Activated naive CD4-positive, alpha-beta T cell treated with anti-CD3 and anti-CD28 coated beads, Interleukin-2, amount 50 U/mL, for 24 hours (primary cell): ENCODE data around the gene RAB15.

ENCODE experiments used
- H3K27ac Mint-ChIP-seq: one replicate; pipeline ENCODE4 v1.8.0; 2021; ENCODE audit warnings: mild to moderate bottlenecking, mixed read lengths
- H3K27me3 Mint-ChIP-seq: one replicate; pipeline ENCODE4 v1.8.0; 2021; ENCODE audit warnings: mixed read lengths
- H3K36me3 Mint-ChIP-seq: one replicate; pipeline ENCODE4 v1.8.0; 2021; ENCODE audit warnings: mixed read lengths
- H3K4me1 Mint-ChIP-seq: one replicate; pipeline ENCODE4 v1.8.0; 2021; ENCODE audit warnings: mixed read lengths
- H3K4me3 Mint-ChIP-seq: one replicate; pipeline ENCODE4 v1.8.0; 2021; ENCODE audit warnings: mild to moderate bottlenecking, mixed read lengths
- H3K9me3 Mint-ChIP-seq: one replicate; pipeline ENCODE4 v1.8.0; 2021; ENCODE audit warnings: mixed read lengths

Gene RAB15

DNA sequence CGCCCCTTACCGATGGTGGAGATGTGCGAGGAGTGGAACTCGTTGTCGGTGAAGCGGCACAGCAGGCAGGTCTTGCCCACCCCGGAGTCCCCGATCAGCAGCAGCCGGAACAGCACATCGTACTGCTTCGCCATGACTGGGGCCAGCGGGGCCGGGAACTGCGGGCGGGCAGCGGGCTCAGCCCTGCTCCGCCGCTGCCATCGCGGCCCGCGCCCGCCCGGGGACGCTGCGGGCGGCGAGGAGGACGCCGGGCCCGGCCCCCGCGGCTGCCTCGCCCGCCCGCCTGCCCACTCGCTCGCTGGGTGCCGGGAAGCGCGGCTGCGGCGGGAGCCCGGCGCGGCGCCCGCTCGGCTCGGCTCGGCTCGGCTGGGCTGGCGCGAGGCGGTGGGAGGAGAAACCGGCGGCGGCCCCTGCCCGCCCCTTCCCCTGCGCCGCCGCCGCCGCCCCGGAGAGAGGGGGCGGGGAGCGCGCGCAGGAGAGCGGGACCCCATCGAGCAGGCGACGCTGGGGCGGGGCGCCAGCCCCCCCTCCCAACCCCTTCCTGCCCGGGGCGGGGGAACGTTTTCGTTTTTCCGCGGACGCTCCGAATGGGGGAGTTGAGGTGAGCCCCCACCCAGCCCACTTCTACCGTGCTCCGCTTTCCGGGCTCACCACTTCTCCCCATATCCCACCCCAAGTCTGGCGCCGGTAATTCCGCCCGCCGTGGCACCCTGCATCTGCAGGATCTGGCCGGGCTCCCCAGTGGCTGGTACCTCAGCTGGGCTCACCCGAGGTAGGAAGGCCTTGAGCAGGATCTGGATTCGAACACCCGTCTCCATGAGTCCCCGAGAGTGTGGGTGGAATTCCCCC, at the start of gene RAB15:
Gene RAB15 (minus strand): TSS at position 394 of the 849 bp plus-strand sequence. CDS start 260 bp downstream, at position 134.
- Mint-ChIP-seq H3K4me3 (peak within 1 kb of the TSS; percentile 84), H3K27ac (peak within 1 kb of the TSS; percentile 59), H3K27me3 (no peaks in the 10 kb centered on the region), H3K4me1 (peaks cover 18% of the 10 kb centered on the region), H3K36me3 (no peaks in the 10 kb centered on the region), H3K9me3 (no peaks in the 10 kb centered on the region)

DNA sequence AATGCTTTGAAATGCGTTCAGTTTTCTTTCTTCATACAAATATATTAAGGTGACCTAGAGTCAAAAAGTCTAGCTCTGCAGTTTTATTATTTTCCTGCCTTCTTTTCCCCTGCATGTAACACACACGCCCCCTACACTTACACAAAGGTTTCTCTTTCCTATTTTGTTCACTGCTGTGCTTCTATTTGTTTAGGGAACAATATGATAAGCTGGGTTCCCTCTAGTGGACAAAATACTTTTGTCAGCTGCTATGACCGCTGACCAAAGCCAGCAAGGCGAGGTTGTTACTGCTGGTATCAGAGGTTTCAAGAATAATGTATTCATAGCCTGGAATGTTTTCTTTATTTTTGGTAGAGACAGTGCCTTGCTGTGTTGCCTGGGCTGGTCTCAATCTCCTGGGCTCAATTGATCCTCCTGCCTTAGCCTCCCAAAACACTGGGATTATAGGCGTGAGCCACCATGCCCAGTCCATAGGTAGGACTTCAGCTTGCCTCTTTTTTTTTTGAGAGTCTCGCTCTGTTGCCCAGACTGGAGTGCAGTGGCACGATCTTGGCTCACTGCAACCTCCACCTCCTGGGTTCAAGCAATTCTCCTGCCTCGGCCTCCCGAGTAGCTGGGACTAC, 47.9 kb upstream of the RAB15 start:
- Mint-ChIP-seq H3K36me3 (peaks cover 3% of the 10 kb centered on the region), H3K4me1 (no peaks in the 10 kb centered on the region), H3K27me3 (no peaks in the 10 kb centered on the region), H3K4me3 (no peak overlapping the region), H3K9me3 (no peaks in the 10 kb centered on the region), H3K27ac (no peak overlapping the region)

DNA sequence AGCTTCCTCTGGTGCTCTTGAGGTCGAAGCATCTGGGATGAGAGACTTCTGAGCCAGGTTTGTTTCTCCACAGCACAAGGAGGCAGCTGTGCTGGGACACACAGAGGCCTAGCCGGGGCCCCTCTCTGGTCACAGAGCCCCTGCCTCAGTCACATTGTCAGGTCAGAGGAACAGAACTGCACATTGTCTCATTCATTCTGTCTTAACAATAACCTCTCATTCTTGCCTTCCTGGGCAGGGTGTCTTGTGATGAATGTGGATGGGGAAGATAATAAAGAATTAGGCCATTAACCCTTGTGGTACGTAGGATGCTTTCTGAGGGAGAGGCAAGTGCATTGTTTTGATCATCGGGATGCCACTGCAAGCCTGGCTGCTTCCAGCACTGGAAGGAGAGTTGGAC, 44.3 kb upstream of the RAB15 start:
- no peak overlapping the region for H3K27ac Mint-ChIP-seq
- peaks cover 6% of the 10 kb centered on the region for H3K36me3 Mint-ChIP-seq
- H3K4me1 Mint-ChIP-seq = no peaks in the 10 kb centered on the region
- H3K4me3 Mint-ChIP-seq = no peak overlapping the region
- no peaks in the 10 kb centered on the region for H3K9me3 Mint-ChIP-seq
- H3K27me3 Mint-ChIP-seq = no peaks in the 10 kb centered on the region

GRCh38 chr14:65015391-65015790, 43.3 kb upstream of the RAB15 start:
- H3K27me3 Mint-ChIP-seq = no peaks in the 10 kb centered on the region
- H3K36me3 Mint-ChIP-seq = peaks cover 6% of the 10 kb centered on the region
- no peaks in the 10 kb centered on the region for H3K4me1 Mint-ChIP-seq
- no peak overlapping the region for H3K4me3 Mint-ChIP-seq
- no peaks in the 10 kb centered on the region for H3K9me3 Mint-ChIP-seq
- H3K27ac Mint-ChIP-seq = no peak overlapping the region

DNA sequence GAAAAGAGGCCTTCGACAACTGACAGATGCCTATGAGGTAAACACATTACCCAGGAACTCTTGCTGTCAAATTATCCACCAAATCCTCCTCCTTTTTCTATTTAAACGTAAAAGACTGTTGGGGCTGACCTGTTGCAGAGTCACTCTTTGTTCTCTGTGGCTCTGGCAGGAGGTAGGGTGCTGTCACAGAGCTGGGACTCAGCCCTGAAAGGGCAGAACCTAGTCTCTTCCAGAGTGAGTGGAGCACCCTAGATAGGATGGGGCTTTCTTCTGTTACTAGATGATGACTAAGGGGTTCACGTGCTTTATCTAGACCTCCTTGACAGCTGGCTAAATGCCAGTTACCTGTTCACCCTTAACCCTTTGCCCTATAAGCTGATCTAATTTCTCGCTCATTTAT, 40.2 kb upstream of the RAB15 start:
- H3K9me3 Mint-ChIP-seq = no peaks in the 10 kb centered on the region
- no peaks in the 10 kb centered on the region for H3K4me1 Mint-ChIP-seq
- H3K27ac Mint-ChIP-seq = no peak overlapping the region
- H3K4me3 Mint-ChIP-seq = no peak overlapping the region
- no peaks in the 10 kb centered on the region for H3K27me3 Mint-ChIP-seq
- peaks cover 10% of the 10 kb centered on the region for H3K36me3 Mint-ChIP-seq

DNA sequence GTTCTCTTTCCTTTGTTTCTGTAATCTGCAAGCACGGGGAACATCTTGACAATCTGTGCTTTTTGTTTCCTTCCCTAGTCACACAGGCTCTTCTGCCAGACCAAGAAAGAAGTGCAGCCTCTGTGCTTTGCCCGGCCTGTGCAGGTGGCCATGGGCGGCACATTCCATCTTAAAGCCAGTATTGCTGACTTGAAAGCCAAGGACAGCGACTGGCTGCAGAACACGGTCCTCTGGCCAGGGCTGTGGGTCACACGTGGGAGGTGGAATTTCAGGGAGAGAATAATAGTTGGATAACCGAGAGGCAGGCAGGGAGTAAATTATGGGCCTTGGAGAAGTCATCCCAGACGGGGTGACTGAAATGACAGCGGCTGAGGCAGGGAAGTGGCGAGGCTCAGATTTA, 39.4 kb upstream of the RAB15 start:
- Mint-ChIP-seq H3K27me3 (no peaks in the 10 kb centered on the region), H3K4me3 (no peak overlapping the region), H3K9me3 (no peaks in the 10 kb centered on the region), H3K4me1 (no peaks in the 10 kb centered on the region), H3K27ac (no peak overlapping the region), H3K36me3 (peaks cover 11% of the 10 kb centered on the region)

DNA sequence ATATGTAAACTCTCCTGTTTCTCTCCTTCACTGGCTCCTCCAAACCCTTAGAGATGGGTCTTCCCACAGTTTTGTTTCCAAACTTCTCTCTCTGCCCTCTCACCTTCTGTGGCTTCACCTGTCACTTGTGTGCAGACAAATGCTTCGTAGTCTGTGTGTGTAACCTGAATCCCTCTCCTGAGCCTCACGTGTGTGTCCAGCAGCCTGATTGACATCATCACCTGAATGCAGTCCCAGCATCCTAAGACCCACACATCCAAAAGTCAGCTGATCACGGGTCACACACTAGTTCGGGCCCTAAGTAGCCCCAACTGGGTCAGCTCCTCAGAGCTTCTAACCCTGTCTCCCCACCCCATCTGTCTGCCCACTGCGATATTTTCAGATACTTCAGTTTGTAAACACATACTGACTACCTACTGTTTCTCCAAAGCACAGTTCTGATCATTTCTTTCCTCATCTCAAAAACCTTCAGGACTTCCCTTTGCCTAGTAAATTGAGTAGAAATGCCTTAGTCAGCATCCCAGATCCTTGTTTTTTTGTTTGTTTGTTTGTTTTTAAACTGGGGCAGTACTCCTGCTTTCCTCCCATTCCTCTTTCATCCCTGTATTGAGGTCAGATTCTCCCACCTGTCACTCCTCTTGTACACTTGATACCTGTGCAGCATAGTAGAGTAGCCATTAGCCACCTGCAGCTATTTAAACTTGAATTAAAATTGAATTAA, 38.2 kb upstream of the RAB15 start:
- Mint-ChIP-seq H3K36me3 (peaks cover 11% of the 10 kb centered on the region), H3K4me1 (no peaks in the 10 kb centered on the region), H3K4me3 (no peak overlapping the region), H3K9me3 (no peaks in the 10 kb centered on the region), H3K27ac (no peak overlapping the region), H3K27me3 (no peaks in the 10 kb centered on the region)

DNA sequence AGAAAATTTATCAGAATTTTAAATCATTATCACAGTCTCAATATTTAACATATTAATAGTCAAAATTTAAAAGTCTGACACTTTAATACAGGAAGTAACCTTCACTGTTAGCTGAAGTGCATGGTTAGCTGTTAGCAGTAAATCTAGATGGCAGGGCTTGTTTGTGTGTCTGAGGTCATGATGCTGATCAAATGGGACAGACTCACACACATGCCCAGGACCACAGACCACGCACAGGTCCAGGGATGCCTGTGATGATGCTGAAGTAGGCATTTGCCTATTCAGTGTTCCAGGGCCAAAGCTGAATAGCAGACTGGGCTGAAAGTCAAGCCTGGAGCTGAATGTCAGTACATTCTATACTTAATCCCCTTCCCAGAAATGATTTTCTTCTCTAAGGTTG, 35.1 kb upstream of the RAB15 start:
- H3K4me3 Mint-ChIP-seq = no peak overlapping the region
- H3K4me1 Mint-ChIP-seq = peaks cover 16% of the 10 kb centered on the region
- peaks cover 13% of the 10 kb centered on the region for H3K36me3 Mint-ChIP-seq
- no peaks in the 10 kb centered on the region for H3K27me3 Mint-ChIP-seq
- H3K9me3 Mint-ChIP-seq = no peaks in the 10 kb centered on the region
- no peak overlapping the region for H3K27ac Mint-ChIP-seq

DNA sequence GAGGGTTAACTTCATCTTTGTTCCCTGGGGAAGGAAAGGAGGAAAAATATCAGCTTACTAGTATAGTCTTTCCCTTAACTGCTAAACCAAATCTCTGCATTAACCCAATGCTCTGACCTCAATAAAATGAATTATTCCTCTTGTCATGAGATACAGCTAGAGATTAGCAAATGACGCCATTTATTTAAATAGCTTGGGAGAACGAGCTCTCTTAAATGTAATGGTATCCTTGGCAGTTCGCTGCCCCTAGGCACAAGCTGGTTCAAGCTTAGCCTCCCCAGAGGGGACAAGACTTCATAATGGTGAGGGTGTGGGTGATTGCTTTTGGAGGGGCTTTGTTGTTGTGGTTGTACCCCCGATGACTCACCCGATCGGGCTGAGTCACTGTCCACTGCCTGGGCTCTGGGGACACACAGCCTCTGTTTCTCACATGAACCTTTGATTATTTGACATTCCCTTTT, 34.2 kb upstream of the RAB15 start:
- no peak overlapping the region for H3K4me3 Mint-ChIP-seq
- no peaks in the 10 kb centered on the region for H3K27me3 Mint-ChIP-seq
- no peaks in the 10 kb centered on the region for H3K9me3 Mint-ChIP-seq
- no peak overlapping the region for H3K27ac Mint-ChIP-seq
- peaks cover 19% of the 10 kb centered on the region for H3K4me1 Mint-ChIP-seq
- peaks cover 11% of the 10 kb centered on the region for H3K36me3 Mint-ChIP-seq

- Mint-ChIP-seq H3K4me1 (peaks cover 28% of the 10 kb centered on the region), H3K4me3 (no peak overlapping the region), H3K27me3 (no peaks in the 10 kb centered on the region), H3K9me3 (no peaks in the 10 kb centered on the region), H3K36me3 (peaks cover 8% of the 10 kb centered on the region), H3K27ac (peak overlapping the region; percentile 79)
Measured at GRCh38 chr14:65003394-65003793, 31.3 kb upstream of the RAB15 start.

DNA sequence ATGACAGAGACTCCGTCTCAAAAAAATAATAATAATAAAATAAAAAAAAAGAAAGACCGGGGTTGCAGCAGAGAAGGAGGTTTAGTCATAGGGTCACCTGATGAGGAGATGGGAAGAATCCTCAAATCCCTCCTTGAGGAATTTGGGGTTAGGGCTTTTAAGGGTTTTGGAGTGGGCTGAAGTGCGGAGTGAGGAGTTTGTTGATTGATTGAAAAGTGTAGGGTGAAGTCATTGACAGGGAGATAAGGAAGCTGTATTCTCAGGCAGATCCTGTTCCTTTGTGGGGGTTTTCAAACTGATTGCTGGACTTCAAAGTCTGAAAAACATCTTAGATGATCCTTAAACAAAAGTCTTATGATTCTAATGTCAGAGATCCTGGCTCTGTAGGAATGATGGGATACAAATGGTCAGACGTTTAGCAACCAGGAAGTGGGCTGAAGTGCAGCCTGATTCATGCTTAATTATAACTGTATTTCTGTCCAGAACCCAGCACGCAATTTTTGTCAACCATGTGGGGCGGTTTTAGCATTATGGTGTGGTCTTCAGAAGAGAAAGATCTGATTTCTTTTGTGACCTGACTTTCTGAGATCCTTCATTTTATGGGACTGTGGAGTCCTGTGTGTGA, 30.6 kb upstream of the RAB15 start:
- Mint-ChIP-seq H3K27ac (peak overlapping the region; percentile 79), H3K9me3 (no peaks in the 10 kb centered on the region)

DNA sequence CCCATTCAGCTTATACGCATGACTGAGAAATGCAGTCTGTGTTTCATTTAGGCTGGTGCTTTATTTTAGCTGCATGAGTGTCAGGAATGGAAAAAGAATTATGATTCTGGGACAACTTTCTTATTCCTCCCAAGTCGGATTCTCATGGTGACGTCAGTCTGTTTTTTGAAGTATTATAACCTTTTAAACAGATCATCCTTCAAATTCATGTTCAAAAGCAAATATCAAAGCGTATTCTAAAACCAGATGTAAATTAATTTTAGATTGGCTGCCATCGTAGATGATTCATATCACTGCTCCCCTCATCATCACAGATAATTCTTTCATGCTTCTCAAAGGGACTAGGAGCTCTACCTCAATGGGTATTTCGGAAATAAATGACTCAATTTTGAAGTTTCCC, 29.6 kb upstream of the RAB15 start:
- no peak overlapping the region for H3K27ac Mint-ChIP-seq
- H3K4me1 Mint-ChIP-seq = peaks cover 34% of the 10 kb centered on the region
- peaks cover 10% of the 10 kb centered on the region for H3K36me3 Mint-ChIP-seq
- H3K9me3 Mint-ChIP-seq = no peaks in the 10 kb centered on the region
- no peaks in the 10 kb centered on the region for H3K27me3 Mint-ChIP-seq
- no peak overlapping the region for H3K4me3 Mint-ChIP-seq

More for the DNA sequence above, 30.6 kb upstream of the RAB15 start:
- Mint-ChIP-seq H3K4me1 (peaks cover 34% of the 10 kb centered on the region), H3K4me3 (no peak overlapping the region), H3K27me3 (no peaks in the 10 kb centered on the region), H3K36me3 (peaks cover 8% of the 10 kb centered on the region)

DNA sequence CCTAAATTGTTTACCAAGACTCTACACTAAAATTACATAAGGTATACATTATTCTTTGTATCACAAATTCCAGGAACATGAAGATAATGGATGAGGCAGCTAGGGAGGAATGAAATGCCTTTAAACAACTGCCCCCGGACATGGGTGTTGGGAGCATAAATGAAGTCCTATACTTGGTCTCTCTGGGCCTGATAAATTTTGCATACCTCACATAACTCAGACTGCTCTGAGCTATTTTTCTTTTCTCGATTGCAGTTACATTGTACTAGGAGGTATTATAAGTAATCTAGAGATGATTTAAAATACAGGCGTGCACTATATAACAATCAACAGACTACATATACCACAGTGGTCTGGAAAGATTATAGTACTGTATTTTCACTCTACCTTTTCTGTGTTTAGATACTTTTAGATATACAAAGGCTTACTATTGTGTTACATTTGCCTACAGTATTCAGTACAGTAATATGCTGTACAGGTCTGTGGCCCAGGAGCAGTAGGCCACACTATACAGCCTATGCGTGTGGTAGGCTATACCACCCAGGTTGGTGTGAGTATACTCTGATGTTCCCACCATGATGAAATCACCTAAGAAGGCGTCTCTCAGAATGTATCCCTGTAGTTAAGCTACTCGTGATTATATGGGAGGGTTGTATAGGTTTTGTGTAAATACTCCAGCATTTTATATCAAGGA, 28.9 kb upstream of the RAB15 start:
- Mint-ChIP-seq H3K27ac (no peak overlapping the region), H3K9me3 (no peaks in the 10 kb centered on the region), H3K4me3 (no peak overlapping the region), H3K36me3 (peaks cover 8% of the 10 kb centered on the region), H3K4me1 (peaks cover 34% of the 10 kb centered on the region), H3K27me3 (no peaks in the 10 kb centered on the region)

GRCh38 chr14:64998455-64998931, 26.4 kb upstream of the RAB15 start:
- Mint-ChIP-seq H3K27me3 (no peaks in the 10 kb centered on the region), H3K4me1 (peaks cover 30% of the 10 kb centered on the region), H3K4me3 (no peak overlapping the region), H3K9me3 (no peaks in the 10 kb centered on the region), H3K36me3 (peaks cover 7% of the 10 kb centered on the region), H3K27ac (peak overlapping the region; percentile 52)
